AG09309 (cell line): Measurements from ENCODE around the gene MGST3.
"Not testable (repeated sequence)": the region's sequence is repeated elsewhere in the genome, so short reads cannot be mapped to it uniquely, and the experiment has no call there.

ENCODE experiments used
- DNase-seq: peaks from one replicate; pipeline ENCODE4 v3.0.0-alpha.2; 2010; ENCODE audit warnings: low read depth
- H3K4me3 ChIP-seq: 2 replicates; pipeline ENCODE4 v1.5.1; 2011; ENCODE audit warnings: mild to moderate bottlenecking, low read depth, low read length, moderate library complexity; ENCODE audit not compliant: control insufficient read depth
- TF ChIP-seq, protein P1 (sequence below): IDR thresholded peaks from 2 replicates; pipeline ENCODE4 v1.5.1; 2011; ENCODE audit warnings: mild to moderate bottlenecking, low read depth, low read length, inconsistent platforms; ENCODE audit not compliant: insufficient read depth, control insufficient read depth; ENCODE audit errors: missing control alignments

Gene MGST3

GRCh38 chr1:165697491-165697880 is 66.5 kb downstream of the MGST3 start:
- TF ChIP-seq, protein P1, sequence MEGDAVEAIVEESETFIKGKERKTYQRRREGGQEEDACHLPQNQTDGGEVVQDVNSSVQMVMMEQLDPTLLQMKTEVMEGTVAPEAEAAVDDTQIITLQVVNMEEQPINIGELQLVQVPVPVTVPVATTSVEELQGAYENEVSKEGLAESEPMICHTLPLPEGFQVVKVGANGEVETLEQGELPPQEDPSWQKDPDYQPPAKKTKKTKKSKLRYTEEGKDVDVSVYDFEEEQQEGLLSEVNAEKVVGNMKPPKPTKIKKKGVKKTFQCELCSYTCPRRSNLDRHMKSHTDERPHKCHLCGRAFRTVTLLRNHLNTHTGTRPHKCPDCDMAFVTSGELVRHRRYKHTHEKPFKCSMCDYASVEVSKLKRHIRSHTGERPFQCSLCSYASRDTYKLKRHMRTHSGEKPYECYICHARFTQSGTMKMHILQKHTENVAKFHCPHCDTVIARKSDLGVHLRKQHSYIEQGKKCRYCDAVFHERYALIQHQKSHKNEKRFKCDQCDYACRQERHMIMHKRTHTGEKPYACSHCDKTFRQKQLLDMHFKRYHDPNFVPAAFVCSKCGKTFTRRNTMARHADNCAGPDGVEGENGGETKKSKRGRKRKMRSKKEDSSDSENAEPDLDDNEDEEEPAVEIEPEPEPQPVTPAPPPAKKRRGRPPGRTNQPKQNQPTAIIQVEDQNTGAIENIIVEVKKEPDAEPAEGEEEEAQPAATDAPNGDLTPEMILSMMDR = no peak
- no peak for DNase-seq
- peak overlapping the region; percentile 86 for H3K4me3 ChIP-seq

DNA sequence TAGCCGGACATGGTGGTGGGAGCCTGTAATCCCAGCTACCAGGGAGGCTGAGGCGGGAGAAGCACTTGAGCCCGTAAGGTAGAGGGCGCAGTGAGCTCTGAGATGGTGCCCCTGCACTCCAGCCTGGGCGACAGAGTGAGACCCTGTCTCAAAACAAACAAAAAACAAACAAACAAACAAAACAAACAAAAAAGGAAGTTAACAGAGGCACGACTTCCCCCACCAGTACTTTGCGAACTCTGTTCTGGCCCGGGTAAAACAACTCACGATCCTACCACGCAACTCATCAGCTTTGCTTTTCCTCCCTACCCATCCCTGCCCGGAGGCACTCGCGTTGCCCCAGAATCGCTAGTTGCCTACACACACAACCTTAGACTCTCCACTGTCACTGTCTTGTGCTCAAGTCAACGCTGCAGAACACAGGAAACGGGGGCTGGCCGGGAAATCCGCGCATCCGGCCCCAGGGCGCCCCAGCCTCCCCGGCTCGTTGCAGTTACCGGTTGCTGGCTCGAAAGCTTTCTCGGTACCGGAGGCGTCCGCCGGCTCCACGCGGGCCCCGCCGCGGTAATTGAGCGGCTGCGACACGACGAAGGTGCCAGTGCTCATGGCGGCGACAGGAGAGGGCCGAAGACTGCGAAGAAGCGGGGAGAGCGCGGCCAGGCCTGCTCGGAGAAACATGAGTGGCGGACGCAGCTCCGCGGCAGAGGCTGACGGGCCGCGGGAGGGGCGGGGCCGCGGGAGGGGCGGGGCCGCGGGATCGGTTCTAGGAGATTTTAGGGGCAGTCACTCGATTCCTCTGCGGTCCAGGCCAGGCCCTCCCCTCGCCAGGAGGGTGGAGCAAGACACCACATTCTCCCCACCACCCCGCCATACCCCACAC is 67.1 kb downstream of the MGST3 start, which contains the start of gene ALDH9A1:
ALDH9A1 (minus strand) TSS at position 682 of the 880 bp plus-strand sequence; CDS start at position 678, 4 bp downstream.
- no peak for DNase-seq
- H3K4me3 ChIP-seq = peak within 1 kb of the TSS; percentile 86
- TF ChIP-seq, protein P1 = peak; percentile 36

GRCh38 chr1:165698761-165699052 is 67.7 kb downstream of the MGST3 start:
- TF ChIP-seq, protein P1 = no peak
- peak overlapping the region; percentile 86 for H3K4me3 ChIP-seq
- no peak for DNase-seq

GRCh38 chr1:165699577-165699976 is 68.5 kb downstream of the MGST3 start:
- H3K4me3 ChIP-seq = no peak overlapping the region
- TF ChIP-seq, protein P1 = no peak
- no peak for DNase-seq

DNA sequence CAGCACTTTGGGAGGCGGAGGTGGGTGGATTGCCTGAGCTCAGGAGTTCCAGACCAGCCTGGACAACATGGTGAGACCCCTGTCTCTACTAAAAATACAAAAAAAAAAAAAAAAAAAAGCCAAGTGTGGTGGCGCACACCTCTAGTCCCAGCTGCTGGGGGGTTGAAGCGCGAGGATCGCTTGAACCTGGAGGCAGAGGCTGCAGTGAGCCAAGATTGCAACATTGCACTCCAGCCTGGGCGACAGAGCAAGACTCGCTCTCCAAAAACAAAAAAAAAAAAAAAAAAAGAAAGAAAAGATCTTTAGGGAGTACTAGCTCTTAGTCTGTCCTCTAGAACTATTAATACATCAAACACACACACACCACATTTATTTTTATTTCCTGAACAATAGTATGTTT is 70.9 kb downstream of the MGST3 start:
- not testable (repeated sequence) for H3K4me3 ChIP-seq, DNase-seq

GRCh38 chr1:165703648-165704047 is 72.6 kb downstream of the MGST3 start:
- TF ChIP-seq, protein P1 = no peak
- DNase-seq = no peak
- H3K4me3 ChIP-seq = no peak overlapping the region
